GM12874 (cell line): ENCODE measurements around the gene ATXN1.

Source experiments
- CTCF ChIP-seq: IDR thresholded peaks from 2 replicates; pipeline ENCODE4 v1.5.1; 2011; ENCODE audit warnings: low read depth, mild to moderate bottlenecking, control low read depth, low read length, moderate library complexity; ENCODE audit not compliant: insufficient read depth

The ATXN1 gene

DNA sequence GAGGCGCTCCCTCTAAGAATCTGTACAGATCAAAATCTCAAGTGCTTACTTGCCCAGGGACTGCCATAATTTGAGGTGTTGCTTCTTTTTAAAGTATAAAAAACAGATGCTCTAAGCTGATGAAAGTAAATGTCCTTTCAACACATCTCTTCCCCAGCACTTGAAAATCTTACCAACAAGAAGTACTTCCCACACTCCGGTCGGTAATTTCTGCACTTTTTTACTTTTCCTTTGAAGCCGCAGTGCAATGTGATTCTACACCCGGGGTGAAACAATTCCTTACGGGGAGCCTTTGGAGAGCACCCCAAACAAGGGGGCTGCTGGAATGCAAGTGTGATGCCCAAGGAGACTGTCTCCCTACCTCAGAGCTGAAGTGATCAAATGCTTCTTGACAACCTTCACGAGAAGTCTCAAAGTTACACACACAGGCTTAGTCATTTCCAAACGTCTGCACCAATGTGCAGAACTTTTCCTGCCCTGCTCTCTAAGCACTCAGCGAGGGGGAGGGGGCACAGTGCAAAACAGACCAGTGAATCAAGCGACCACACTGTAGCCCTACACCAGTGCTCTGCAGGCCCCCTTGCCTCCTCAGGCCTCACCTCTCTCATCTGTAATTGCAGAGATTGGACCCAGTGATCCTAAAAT, 56.7 kb downstream of the ATXN1 start:
- no peak for TF ChIP-seq CTCF

DNA sequence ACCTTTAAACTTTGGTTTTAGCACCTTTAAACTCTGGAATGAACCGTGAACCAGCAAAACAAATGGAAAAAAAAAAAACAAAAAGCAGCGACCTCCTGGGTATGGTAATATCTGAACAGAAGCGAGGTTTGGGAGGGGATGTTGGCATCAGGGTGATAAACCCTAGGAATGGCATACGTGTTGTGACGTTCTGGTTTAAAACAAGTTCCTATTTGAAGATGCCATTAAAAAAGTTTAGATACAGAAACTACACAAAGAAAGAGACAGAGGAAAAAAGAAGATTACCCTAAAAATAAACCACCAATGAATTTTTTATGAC, 60.4 kb downstream of the ATXN1 start:
- no peak for TF ChIP-seq CTCF

GRCh38 chr6:16700202-16700915, 60.9 kb downstream of the ATXN1 start:
- no peak for TF ChIP-seq CTCF

- TF ChIP-seq CTCF = no peak
These were observed 62.0 kb downstream of the ATXN1 start for GRCh38 chr6:16698997-16699868.

- TF ChIP-seq CTCF = no peak
These were observed 63.1 kb downstream of the ATXN1 start for GRCh38 chr6:16698162-16698533.

DNA sequence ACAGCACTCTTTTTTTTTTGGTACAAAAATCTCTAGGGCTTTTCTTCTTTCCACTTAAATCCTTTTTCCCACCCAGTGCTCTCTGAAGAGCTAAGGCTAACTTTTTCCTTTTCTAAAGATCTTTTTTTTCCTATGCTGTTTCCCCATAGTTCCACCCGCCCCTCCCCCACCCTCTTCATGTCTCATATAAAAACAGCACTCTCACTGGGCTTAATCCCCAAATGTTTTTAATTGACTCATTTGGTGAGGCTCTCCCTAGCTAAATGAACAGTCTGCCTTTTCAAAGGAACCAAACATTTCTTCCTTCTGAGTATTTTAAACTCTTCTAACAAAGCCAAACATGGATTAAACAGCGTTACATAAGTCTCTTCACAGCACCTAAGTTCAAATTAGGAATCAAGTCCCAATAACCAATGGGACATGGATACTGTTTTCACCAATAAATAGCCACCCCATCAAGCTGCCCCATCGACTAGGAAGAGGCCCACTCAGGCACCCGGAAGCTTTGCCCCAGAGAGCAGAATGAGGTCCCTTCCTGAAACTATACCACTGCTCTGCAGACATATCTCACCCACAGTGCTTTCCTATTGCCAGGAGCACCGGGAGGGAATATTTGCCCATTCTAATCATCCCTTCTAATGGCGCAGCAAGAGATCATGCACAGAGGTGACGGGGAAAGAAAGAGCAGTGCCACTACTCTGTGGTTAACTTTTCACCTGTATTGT, 63.7 kb downstream of the ATXN1 start:
- no peak for TF ChIP-seq CTCF

GRCh38 chr6:16696496-16696895, 64.8 kb downstream of the ATXN1 start:
- TF ChIP-seq CTCF = no peak
